Psoas muscle (tissue), 8 donors: ENCODE data around the gene PAN2. TPM values are rescaled to one million over a fixed set of nuclear protein-coding genes. Genes with fewer than 3 reads are reported as not detected.

Source experiments
- ATAC-seq, 4 donors: fragments of 200-7000 bp; cut with Tn5 transposase; one replicate each; pipeline ENCODE4 v1.9.1; 2020; ENCODE audit warnings: moderate library complexity in 3 of 4, mild to moderate bottlenecking in 2 of 4
- DNase-seq, 2 donors: peaks; one replicate each; pipeline ENCODE4 v3.0.0-alpha.2; 2020
- H3K27ac ChIP-seq: fragments of 200-600 bp; one replicate; pipeline ENCODE4 v1.8.0; 2022
- H3K27me3 ChIP-seq, 3 donors: fragments of 200-600 bp in 1 of 3; one replicate each; pipeline versions ENCODE4 v1.6.1 to v1.8.0; 2013 to 2022; ENCODE audit warnings: low read length in 2 of 3, mild to moderate bottlenecking in 2 of 3, moderate library complexity in 1 of 3; ENCODE audit not compliant: insufficient read depth in 3 of 3
- H3K36me3 ChIP-seq, 2 donors: fragments of 200-600 bp in 1 of 2; one replicate each; pipeline versions ENCODE4 v1.6.1 to v1.8.0; 2013 to 2022; ENCODE audit warnings: low read depth in 1 of 2, mild to moderate bottlenecking in 1 of 2, moderate library complexity in 1 of 2; ENCODE audit not compliant: insufficient read depth in 1 of 2
- H3K4me1 ChIP-seq: fragments of 200-600 bp; one replicate; pipeline ENCODE4 v1.8.0; 2022
- H3K4me3 ChIP-seq: fragments of 200-600 bp; one replicate; pipeline ENCODE4 v1.8.0; 2022; ENCODE audit warnings: mild to moderate bottlenecking
- H3K9me3 ChIP-seq: fragments of 200-600 bp; one replicate; pipeline ENCODE4 v1.8.0; 2022
- WGBS, 3 donors: extraction: QIAGEN DNeasy Blood & Tissue Kit; methylation state at CpG; one replicate each; pipeline versions ENCODE4 v1.1.6 to v1.1.7; 2013; 5-methylcytosine and 5-hydroxymethylcytosine counted together
- intact Hi-C, 2 donors: fragments of 100-400 bp; cut with DNase I; formaldehyde crosslinking; loops; one replicate each; pipeline versions ENCODE4 v1.11.0 to v1.14.2; 2022
- polyA plus RNA-seq, 3 donors: library from polyadenylated mRNA; stranded (reverse); fragments of 200-250 nt; gene quantifications; one replicate each; pipeline ENCODE4 v1.2.3, GENCODE V29; 2013
- total RNA-seq, 4 donors: library from RNA; stranded (reverse); fragmentation: NEBNext Ultra II Directional in 2 of 4; extraction: Animal tissue kit (Norgen Biotek cat#: 25700) in 2 of 4; gene quantifications; one replicate each; pipeline versions ENCODE4 v1.2.1 to v1.2.4, GENCODE V29; 2021 to 2023
- TF ChIP-seq, protein P1 (sequence below): fragments of 200-600 bp; IDR thresholded peaks from one replicate; pipeline ENCODE4 v1.8.0; 2022; ENCODE audit warnings: antibody characterized with exemption
- donor health status: healthy with polysubstance abuse.
- donor health status: DM: no; HTN: no; CAD: no; lungs with moderate emphysema.
- donor health status: Bipolar disorder and iron deficiency.
- donor health status: healthy.
- donor health status: DM: yes; HTN: yes; CAD: no.
- donor health status: DM: no; HTN: no; CAD: no.
- donor health status: DM: no; HTN: no; CAD: no.
- donor health status: DM: yes; HTN: yes; CAD: no.

Gene PAN2
- total and polyA plus RNA-seq, 7 donors: 17.3 to 37.5 (median 25.9) TPM

DNA sequence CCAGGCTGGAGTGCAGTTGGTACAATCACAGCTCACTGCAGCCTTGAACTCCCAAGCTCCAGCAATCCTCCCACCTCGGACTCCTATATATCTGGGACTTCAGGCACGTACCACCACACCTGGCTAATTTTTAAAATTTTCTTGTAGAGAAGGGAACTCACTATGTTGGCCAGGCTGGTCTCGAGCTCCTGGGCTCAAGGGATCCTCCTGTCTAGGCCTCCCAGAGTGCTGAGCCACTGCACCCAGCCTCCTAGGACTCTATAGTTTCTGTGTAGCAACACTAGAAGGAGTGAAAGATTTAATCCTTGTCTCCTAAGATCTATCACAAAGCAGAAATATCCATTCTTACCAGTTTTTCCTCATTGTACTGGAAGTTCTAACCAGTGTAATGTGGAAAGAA, 33.1 kb upstream of the PAN2 start:
- TF ChIP-seq, protein P1, sequence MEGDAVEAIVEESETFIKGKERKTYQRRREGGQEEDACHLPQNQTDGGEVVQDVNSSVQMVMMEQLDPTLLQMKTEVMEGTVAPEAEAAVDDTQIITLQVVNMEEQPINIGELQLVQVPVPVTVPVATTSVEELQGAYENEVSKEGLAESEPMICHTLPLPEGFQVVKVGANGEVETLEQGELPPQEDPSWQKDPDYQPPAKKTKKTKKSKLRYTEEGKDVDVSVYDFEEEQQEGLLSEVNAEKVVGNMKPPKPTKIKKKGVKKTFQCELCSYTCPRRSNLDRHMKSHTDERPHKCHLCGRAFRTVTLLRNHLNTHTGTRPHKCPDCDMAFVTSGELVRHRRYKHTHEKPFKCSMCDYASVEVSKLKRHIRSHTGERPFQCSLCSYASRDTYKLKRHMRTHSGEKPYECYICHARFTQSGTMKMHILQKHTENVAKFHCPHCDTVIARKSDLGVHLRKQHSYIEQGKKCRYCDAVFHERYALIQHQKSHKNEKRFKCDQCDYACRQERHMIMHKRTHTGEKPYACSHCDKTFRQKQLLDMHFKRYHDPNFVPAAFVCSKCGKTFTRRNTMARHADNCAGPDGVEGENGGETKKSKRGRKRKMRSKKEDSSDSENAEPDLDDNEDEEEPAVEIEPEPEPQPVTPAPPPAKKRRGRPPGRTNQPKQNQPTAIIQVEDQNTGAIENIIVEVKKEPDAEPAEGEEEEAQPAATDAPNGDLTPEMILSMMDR: no peak
- 81 to 85% (median 84%) methylated on average over 3 of the region's 3 CpGs for WGBS, 3 donors
- intact Hi-C loops: no loop called here
- Histone ChIP-seq H3K36me3 (no peaks in the 10 kb centered on the region), H3K4me3 (no peak overlapping the region), H3K27ac (no peak overlapping the region), H3K27me3 (no peaks in the 10 kb centered on the region), H3K9me3 (no peaks in the 10 kb centered on the region), H3K4me1 (no peaks in the 10 kb centered on the region)
- DNase-seq (no peak), ATAC-seq (no peak)

DNA sequence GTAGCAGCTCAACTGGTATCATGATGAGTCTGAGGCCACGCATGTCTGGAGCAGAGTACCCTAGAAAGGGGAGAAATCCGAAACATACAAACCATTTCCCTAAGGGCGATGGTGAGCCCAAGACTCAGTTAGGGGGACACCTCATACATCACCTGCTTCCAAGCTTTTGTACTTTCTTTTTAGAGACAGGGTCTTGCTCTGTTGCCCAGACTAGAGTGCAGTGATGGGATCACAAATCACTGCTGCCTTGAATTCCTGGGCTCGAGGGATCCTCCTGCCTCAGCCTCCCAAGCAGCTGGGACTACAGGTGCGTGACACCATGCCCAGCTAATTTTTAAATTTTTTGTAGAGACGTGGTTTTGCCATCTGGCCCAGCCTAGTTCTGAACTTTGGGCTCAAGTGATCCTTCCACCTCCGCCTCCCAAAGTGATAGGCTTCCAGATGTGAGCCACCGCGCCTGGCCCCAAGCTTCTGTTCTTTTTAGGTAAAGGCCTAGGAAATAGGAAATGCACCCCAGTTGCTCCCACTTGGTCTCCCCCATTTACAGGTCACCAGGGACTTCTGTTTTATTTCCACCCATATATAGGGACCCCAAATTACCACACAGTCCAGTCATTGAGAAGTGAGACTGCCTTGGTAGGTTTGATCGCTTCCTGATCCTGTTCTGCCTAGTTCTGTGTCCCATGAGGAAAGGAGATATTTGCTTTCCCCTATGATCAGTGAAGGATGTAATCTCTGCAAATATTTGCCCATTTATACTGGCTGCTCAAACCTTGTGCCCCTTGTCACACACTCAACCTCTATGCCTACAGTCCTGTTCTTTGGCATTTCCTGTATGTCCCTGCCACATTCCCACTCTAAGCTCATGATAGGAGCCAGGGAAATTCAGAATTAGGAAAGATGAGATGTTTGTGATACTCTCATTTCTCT, 28.6 kb upstream of the PAN2 start, which contains the start of gene APOF:
TSS of gene APOF (minus strand) at position 728 of the 930 bp plus-strand sequence. CDS start at position 616, 112 bp downstream.
- Histone ChIP-seq H3K27ac (no peak within 1 kb of the TSS), H3K4me3 (no peak within 1 kb of the TSS), H3K36me3 (peaks cover 0 to 3% of the 10 kb centered on the region in 2 donors), H3K4me1 (peaks cover 8% of the 10 kb centered on the region), H3K9me3 (no peaks in the 10 kb centered on the region), H3K27me3 (no peaks in the 10 kb centered on the region)
- WGBS, 3 donors: 87 to 90% (median 88%) methylated on average over 10 of the region's 10 CpGs
- TF ChIP-seq, protein P1: no peak
- no peak for ATAC-seq
- DNase-seq: no peak
- intact Hi-C loops: loop anchor here (5.0 kb wide), 2 partner anchors 85 to 100 kb away; partner anchors contain the start of gene TIMELESS (in 1 of the 2)

DNA sequence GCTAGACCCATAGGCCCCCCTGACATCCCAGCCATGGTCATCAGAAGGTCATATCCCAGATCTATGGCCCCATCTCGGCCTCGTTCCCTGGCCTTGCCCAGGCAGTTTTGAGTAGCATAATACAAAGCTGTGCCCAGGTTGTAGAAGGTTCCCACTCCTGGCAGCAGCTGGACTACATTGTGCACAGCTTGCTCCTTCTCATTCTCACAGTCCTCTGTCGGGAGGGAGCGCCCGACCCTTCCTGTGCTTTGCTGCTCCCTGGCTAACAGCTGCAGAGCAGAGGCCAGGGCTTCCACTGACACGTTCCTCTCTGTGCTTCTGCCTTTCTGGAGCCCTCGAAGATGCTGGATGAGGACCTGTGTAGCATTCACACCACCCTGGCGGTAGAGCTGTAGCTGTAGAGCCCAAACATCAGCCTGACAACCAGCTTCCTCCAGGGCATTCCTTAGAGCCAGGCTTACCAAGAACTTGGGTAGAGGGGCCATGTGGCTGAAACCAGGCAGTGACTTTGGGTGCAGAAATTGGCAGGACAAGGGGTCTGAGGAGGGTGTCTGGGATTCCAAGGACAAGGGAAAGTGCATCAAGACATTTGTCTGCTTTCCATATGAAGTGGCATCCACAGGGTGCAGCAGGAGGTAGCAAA, 27.8 kb upstream of the PAN2 start:
- TF ChIP-seq, protein P1: no peak
- no peak overlapping the region for H3K4me3 ChIP-seq
- 61 to 71% (median 66%) methylated on average over 8 of the region's 8 CpGs for WGBS, 3 donors
- no peaks in the 10 kb centered on the region for H3K27me3 ChIP-seq
- intact Hi-C loops: loop anchor here (5.0 kb wide), 2 partner anchors 86 to 101 kb away; partner anchors contain the start of gene TIMELESS (in 1 of the 2)
- DNase-seq: no peak
- H3K27ac ChIP-seq: no peak overlapping the region
- no peaks in the 10 kb centered on the region for H3K9me3 ChIP-seq
- H3K4me1 ChIP-seq: peaks cover 8% of the 10 kb centered on the region
- H3K36me3 ChIP-seq: peaks cover 0 to 6% of the 10 kb centered on the region in 2 donors
- no peak for ATAC-seq

DNA sequence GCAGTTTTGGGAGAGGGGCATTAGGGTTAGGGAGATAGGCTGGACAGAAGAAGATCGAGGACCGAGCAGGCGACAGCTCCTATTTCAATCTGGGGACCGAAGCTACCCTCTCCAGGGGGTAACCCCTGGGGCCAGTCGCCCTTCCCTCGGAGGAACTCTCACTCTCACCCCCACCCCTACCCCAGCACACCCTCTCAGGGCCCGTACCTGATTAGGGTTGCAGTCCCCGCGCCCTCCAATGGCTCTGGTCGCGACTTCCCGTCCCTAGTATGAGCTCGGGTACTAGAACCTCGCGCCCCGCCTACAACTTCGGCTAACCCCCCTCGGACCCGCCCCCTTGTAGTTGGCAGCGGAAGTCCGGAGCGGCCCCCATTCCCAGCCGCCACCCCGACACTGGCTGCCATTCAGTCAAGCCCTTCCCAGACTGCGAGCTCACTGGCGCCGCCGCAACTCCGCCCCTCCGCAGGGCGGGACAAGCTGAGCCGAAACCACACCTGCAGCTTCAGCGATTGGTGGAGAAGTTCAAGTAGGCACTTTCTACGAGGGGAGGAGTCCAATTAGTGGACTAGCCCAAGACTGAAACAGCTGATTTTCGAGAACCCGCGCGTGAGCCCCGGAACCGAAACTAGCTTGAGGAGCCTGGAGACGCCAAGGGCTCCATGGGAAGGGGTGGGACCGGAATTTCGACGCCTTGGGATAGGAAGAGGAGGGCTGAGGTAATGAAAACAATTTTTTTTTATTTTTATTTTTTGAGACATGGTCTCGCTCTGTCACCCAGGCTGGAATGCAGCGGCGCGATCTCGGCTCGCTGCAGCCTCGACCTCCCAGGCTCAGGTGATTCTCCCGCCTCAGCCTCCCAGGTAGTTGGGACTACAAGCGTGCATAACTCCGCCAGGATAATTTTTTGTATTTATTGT, 26.3 kb upstream of the PAN2 start, which contains the start of gene STAT2:
TSS of gene STAT2 (minus strand) at position 257 of the 917 bp plus-strand sequence. CDS start 3,536 bp downstream, outside the sequence.
- peak within 1 kb of the TSS; percentile 87 for H3K27ac ChIP-seq
- intact Hi-C loops: loop anchor here (5.0 kb wide), 2 partner anchors 87 to 102 kb away; partner anchors contain the start of gene TIMELESS (in 1 of the 2)
- peak; percentile 99 for DNase-seq
- no peaks in the 10 kb centered on the region for H3K27me3 ChIP-seq
- peak; percentile 98 to 99 (median 99) for ATAC-seq
- WGBS, 3 donors: 0 to 1% (median 1%) methylated on average over 54 of the region's 54 CpGs
- TF ChIP-seq, protein P1: no peak
- peak within 1 kb of the TSS; percentile 98 for H3K4me3 ChIP-seq
- peaks cover 8% of the 10 kb centered on the region for H3K4me1 ChIP-seq
- no peaks in the 10 kb centered on the region for H3K9me3 ChIP-seq
- peaks cover 0 to 21% of the 10 kb centered on the region in 2 donors for H3K36me3 ChIP-seq
